RPMI7951 (cell line): ENCODE data around the gene TEAD1. TPM values are rescaled to one million over a fixed set of nuclear protein-coding genes. Genes with fewer than 3 reads are reported as not detected.

ENCODE experiments used
- DNase-seq: peaks from one replicate; pipeline ENCODE4 v3.0.0-alpha.2; 2012; ENCODE audit warnings: low read depth
- total RNA-seq: library from RNA; depleted of rRNA; stranded (reverse); fragments of >200 nt; shearing (Covaris generic); gene quantifications from 2 replicates; pipeline ENCODE4 v1.2.3, GENCODE V29; 2014

Gene TEAD1
- total RNA-seq, 1 experiment from 2014 or later, result 53.3 TPM

DNA sequence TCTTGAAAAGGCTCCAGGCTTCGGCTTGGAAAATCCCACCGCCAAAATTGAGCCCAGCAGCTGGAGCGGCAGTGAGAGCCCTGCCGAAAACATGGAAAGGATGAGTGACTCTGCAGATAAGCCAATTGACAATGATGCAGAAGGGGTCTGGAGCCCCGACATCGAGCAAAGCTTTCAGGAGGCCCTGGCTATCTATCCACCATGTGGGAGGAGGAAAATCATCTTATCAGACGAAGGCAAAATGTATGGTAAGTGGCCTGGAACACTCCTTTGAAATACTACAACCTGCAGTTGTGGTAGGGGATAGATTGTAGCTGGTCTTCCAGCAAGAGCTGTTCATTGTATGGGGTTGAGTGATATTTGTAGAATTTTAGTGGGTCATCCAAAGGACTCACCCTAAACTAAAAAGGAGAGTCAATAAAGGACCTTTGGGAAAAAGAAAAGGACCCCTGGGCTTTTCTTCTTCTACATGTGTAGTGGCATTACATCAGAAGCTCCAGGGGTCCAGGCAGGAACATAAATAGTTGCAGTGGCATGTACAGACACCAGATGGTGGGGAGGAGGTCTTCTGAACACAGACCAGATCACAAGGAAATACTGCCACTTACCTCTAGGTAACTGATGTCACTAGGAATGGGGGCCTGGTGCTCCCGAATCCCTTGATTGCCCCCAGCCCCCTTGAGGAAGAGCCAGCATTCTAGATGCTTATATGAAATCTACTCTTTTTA is 90.1 kb downstream of the TEAD1 start:
- DNase-seq, result no peak

DNA sequence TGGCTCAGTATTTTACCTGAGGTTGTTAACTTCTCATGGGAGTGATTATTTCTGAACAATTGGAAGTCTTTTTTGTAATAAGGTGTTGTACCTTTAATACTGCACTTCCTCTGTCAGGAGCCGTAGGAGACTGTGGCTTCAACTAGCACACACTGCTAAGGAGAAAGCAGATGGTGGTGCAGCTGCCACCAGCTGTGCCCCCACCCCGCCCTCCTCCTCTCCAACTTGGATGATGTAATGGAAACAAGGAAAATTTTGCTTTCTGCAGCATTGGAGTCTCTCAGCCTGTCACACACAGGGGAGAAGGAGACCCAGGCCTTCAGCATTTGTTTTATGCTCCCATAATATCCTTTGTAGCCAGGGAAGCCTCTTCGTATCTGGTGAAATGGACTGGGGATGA is 91.2 kb downstream of the TEAD1 start:
- peak; percentile 32 for DNase-seq

- DNase-seq, result no peak
Observed at GRCh38 chr11:12767027-12767426, 92.8 kb downstream of the TEAD1 start.

- DNase-seq, result no peak
Observed at GRCh38 chr11:12767577-12767976, 93.4 kb downstream of the TEAD1 start.

DNA sequence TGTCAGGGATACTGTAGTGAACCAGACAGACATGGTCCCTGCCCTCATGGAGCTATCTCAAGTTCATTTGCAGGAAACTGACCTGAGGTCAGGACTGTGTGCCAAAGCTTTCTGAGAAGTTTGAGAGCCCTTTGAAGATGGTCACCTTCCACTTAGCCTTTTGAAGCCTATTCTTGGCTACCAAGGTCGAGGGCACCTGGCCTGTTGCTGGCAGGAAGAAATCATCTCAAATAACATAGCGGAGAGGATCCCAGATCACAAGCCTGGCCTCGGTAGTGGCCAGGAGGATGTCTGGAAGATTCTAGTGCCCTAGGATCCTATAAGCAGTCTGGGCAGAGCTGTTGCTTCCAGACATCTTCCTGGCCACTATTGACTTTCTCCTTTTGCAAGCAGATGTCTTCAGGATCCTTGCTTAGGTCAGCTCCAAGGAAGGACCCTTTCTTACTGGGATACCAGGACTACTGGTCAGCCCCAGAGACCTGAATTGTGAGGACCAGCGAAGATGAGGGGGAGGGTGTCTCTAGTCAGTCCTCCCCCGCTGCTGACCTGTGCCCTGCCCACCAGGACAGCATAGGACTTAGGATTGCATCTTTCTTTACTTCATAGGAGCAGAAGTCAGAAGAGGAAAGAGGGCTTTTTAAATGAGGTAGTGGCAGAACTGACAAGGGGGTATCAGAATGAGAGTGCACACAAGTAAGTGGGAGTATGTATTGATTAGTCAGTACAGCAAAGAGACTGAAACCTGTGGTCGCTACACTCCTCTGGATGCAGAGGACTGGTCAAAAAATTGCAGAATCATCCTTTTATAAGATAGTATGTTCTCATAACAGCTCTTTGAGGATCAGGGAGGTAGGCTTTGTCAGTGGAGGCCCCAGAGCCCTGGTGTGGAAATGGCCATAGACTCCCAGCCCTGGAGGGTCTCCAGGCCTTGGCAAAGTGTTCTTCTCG is 94.8 kb downstream of the TEAD1 start:
- no peak for DNase-seq

DNA sequence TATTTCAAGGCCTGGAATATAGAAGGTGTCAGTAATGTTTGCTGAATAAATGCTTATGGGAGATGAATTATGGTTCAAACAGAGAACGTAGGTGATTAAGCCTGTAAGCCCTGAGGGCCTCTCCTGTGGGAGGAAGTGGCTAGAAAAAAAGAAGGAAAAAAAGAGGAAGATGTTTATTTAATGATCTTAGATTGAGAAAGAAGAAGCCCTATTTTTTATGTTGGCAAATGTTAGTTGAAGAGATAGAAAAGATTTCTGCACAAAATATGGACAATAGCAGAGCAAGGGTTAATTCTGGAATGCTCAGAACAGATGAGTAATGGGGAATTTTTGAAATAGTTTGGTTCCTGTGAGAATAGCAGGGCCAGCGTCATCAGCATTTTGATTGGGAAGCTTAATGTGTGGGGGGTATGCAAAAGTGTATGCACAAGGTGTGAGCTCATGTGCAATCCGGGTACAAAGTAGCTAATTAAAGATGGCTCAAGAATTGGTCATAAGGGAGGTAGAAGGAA is 95.7 kb downstream of the TEAD1 start:
- DNase-seq, result peak; percentile 66

- no peak for DNase-seq
Observed at GRCh38 chr11:12770435-12770834, 96.2 kb downstream of the TEAD1 start.

GRCh38 chr11:12770966-12771597 is 96.9 kb downstream of the TEAD1 start:
- DNase-seq, result no peak

- DNase-seq, result no peak
Observed at GRCh38 chr11:12771875-12772274, 97.7 kb downstream of the TEAD1 start.

GRCh38 chr11:12772324-12772723 is 98.1 kb downstream of the TEAD1 start:
- no peak for DNase-seq

GRCh38 chr11:12773591-12773990 is 99.4 kb downstream of the TEAD1 start:
- DNase-seq, result no peak

DNA sequence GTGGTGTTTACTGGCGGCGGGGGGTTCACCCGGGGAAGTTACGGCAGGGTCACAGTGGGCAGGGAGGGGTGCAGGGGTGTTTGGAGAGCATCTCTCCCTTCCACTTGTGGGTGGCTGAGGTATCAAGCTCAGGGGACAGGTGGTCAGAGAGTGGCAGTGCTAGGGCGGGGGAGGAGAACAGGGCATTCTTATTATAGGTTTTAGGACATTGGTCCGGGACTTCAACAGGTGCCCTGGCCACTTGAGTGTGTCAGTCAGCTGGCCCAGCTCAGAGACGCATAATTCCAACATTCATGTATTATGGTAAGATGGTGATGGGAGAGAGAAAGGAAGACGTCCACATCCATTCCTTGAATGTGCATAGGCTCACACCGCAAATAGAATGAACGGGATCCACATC is 101.7 kb downstream of the TEAD1 start:
- DNase-seq, result no peak

DNA sequence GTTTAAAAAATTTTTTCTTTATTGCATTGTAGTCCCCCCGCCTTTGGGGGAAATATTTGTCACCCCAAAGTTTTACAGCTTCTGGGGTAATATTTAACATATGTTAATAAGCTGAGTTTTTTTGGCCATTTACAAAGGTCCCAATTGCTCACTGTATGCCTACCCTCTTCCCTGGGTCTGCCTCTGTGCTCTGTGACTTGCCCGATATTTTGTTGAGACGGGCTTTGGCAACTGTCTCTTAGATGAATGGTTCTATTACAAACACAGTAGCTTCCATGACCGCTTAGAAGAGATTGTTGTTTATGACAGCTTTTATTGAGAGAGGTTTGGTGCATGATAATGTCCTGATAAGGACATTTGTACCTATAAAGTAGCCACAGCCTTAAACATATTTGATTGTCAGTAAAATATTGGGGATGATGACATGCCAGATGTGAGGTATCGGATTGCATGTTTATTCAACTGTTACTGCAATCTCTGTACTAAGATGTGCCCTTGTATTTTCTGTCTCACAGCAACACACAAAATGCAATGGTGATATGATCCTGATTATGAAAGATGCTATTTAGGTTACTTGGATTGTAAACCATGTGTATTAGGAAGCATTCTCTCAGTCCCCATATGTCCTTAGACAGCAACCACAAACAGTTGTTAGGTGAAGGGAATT is 103.1 kb downstream of the TEAD1 start:
- no peak for DNase-seq

- DNase-seq, result no peak
Observed at GRCh38 chr11:12778240-12778905, 104.2 kb downstream of the TEAD1 start.

DNA sequence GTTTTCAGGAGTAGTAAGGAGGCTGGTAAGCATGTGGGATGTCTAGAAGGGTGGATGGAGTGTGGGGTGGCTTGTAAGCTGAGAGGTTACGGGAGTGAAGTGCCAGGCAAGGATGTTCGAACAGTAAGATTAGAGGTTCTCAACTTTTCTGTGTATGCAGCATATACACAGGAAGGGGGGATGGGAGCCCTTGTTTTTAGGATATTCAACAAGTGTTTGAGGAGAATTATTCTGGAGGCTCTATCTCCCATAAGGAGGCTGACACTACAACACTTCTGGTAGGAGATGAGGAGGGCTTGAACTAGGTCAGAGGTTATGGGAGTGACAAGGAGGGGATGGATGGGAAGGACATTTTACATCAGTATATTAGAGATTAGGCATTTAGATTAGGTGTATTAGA is 109.5 kb downstream of the TEAD1 start:
- DNase-seq, result no peak

- DNase-seq, result no peak
Observed at GRCh38 chr11:12784445-12784844, 110.2 kb downstream of the TEAD1 start.

DNA sequence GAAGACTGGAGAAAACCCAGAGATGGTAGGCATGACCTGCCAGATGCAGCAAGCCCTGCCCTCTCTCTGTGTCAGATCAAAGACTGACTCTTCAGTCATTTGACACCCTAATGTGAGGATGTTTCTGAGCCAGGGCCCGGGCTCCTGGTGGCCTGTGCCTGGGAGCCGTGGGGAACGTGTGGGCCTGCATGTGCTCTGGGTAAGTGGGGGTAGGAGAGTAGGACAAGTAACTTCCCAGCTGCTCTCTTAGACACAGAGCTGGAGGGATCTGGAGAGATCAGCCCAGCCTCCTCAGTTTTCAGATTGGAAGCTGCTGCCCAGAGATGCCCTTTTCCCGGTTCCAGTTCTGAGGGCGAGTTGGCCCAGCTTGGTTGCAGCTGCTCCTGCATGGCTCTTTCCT is 110.8 kb downstream of the TEAD1 start:
- DNase-seq, result no peak

GRCh38 chr11:12785901-12786300 is 111.7 kb downstream of the TEAD1 start:
- no peak for DNase-seq

DNA sequence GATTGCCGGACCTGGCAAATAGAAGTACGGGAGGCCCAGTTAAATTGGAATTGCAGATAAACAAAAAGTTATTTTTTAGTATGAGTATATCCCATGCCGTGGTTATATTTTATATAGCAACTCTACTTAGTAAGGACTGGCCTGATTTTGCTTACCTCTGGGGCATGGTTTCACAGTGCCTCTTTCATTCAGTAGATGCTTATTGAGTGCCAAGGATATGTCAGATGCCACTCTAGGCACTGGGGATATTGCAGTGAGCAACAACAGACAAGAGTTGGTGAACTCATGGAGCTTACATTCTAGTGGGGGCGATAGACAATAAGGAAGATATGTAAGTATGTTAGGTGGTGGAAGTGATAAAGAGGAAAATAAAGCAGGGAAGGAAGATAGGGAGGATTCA is 112.2 kb downstream of the TEAD1 start:
- DNase-seq, result no peak

GRCh38 chr11:12786891-12787290 is 112.7 kb downstream of the TEAD1 start:
- no peak for DNase-seq

DNA sequence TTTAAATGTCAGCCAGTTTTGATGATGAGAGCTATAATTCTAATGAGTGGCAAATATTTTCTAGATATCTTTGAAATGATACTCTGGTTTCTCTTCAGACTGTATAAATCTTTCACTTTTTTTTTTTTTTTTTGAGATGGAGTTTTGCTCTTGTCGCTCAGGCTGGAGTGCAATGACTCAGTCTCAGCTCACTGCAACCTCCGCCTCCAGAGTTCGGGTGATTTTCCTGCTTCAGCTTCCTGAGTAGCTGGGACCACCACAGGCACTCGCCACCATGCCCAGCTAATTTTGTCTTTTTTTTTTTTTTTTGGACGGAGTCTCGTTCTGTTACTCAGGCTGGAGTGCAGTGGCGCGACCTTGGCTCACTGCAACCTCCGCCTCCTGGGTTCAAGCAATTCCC is 113.6 kb downstream of the TEAD1 start:
- peak; percentile 89 for DNase-seq
